Neural cell (in vitro differentiated cells): ENCODE results near the gene RBBP8NL. TPM values are rescaled to one million over a fixed set of nuclear protein-coding genes. Genes with fewer than 3 reads are reported as not detected.

Experiments
- H2AFZ ChIP-seq: fragments of 200-600, 300-800 bp; sonication (generic), shearing (Covaris generic); 2 replicates; pipeline ENCODE4 v1.6.0; 2014; ENCODE audit warnings: low read depth, mild to moderate bottlenecking, antibody characterized with exemption, low read length, moderate library complexity
- H3F3A ChIP-seq: fragments of 200-600 bp; shearing (Covaris generic); 2 replicates; pipeline ENCODE4 v1.6.1; 2016; ENCODE audit warnings: mild to moderate bottlenecking, moderate library complexity, mixed read lengths, antibody characterized with exemption, low read length; ENCODE audit not compliant: insufficient read depth, poor library complexity, severe bottlenecking
- H3K27ac ChIP-seq: fragments of 200-600, 300-800 bp; sonication (generic), shearing (Covaris generic); 2 replicates; pipeline ENCODE4 v1.5.1; 2014; ENCODE audit warnings: mild to moderate bottlenecking, low read length, moderate library complexity
- H3K27me3 ChIP-seq: fragments of 300-800, 200-600 bp; sonication (generic), shearing (Covaris generic); 2 replicates; pipeline ENCODE4 v1.6.0; 2014; ENCODE audit warnings: mild to moderate bottlenecking, low read depth, low read length, moderate library complexity; ENCODE audit not compliant: insufficient read depth
- H3K36me3 ChIP-seq: fragments of 300-800, 200-600 bp; sonication (generic), shearing (Covaris generic); 2 replicates; pipeline ENCODE4 v1.5.1; 2014; ENCODE audit warnings: mild to moderate bottlenecking, antibody characterized with exemption, low read length, moderate library complexity; ENCODE audit not compliant: insufficient read depth
- H3K4me2 ChIP-seq: fragments of 300-800, 200-600 bp; sonication (generic), shearing (Covaris generic); 2 replicates; pipeline ENCODE4 v1.6.0; 2014; ENCODE audit warnings: mild to moderate bottlenecking, low read length
- H3K4me3 ChIP-seq: fragments of 300-800, 200-600 bp; sonication (generic), shearing (Covaris generic); 2 replicates; pipeline ENCODE4 v1.5.1; 2014; ENCODE audit warnings: mild to moderate bottlenecking, low read length, moderate library complexity
- H3K79me2 ChIP-seq: fragments of 200-600 bp; shearing (Covaris generic); replicated peaks from 2 replicates; pipeline ENCODE4 v1.6.0; 2014; ENCODE audit warnings: mild to moderate bottlenecking, low read length, moderate library complexity; ENCODE audit not compliant: insufficient read depth
- H3K9ac ChIP-seq: fragments of 300-800, 200-600 bp; sonication (generic), shearing (Covaris generic); 2 replicates; pipeline ENCODE4 v1.6.1; 2016; ENCODE audit warnings: mild to moderate bottlenecking, low read length, mixed read lengths
- H3K9me2 ChIP-seq: fragments of 200-600 bp; shearing (Covaris generic); 2 replicates; pipeline ENCODE4 v1.6.1; 2016; ENCODE audit warnings: mild to moderate bottlenecking, low read length, mixed read lengths; ENCODE audit not compliant: insufficient read depth
- H3K9me3 ChIP-seq: fragments of 200-600, 300-800 bp; sonication (generic), shearing (Covaris generic); 2 replicates; pipeline ENCODE4 v1.6.1; 2016; ENCODE audit warnings: mild to moderate bottlenecking, mixed run types, low read length, moderate library complexity, mixed read lengths
- H4K20me1 ChIP-seq: fragments of 200-600 bp; shearing (Covaris generic); 2 replicates; pipeline ENCODE4 v1.6.1; 2016; ENCODE audit warnings: mild to moderate bottlenecking, mixed run types; ENCODE audit not compliant: insufficient read depth
- EP300 ChIP-seq: fragments of 450-650 bp; conservative IDR thresholded peaks from 2 replicates; pipeline ENCODE4 v1.6.1; 2014; ENCODE audit warnings: antibody characterized with exemption, mild to moderate bottlenecking, moderate library complexity; ENCODE audit not compliant: poor library complexity, severe bottlenecking
- EZH2 ChIP-seq: fragments of 200-600, 300-800 bp; shearing (Covaris generic), sonication (generic); IDR thresholded peaks from 2 replicates; pipeline ENCODE4 v1.6.1; 2014; ENCODE audit warnings: antibody characterized with exemption, low read length, borderline replicate concordance, mild to moderate bottlenecking; ENCODE audit not compliant: insufficient read depth, poor library complexity, severe bottlenecking
- MXI1 ChIP-seq: fragments of 450-650 bp; conservative IDR thresholded peaks from 2 replicates; pipeline ENCODE4 v1.6.1; 2014; ENCODE audit warnings: antibody characterized with exemption, mild to moderate bottlenecking; ENCODE audit not compliant: poor library complexity, severe bottlenecking
- POLR2AphosphoS5 ChIP-seq: IDR thresholded peaks from 2 replicates; pipeline ENCODE4 v1.6.1; 2012
- RAD21 ChIP-seq: fragments of 450-650 bp; conservative IDR thresholded peaks from 2 replicates; pipeline ENCODE4 v1.6.1; 2014; ENCODE audit warnings: antibody characterized with exemption, mild to moderate bottlenecking, moderate library complexity
- SMC3 ChIP-seq: fragments of 450-650 bp; conservative IDR thresholded peaks from 2 replicates; pipeline ENCODE4 v1.6.1; 2014; ENCODE audit warnings: antibody characterized with exemption, mild to moderate bottlenecking, moderate library complexity; ENCODE audit not compliant: poor library complexity
- TAF1 ChIP-seq: IDR thresholded peaks from 2 replicates; pipeline ENCODE4 v1.6.1; 2012; ENCODE audit warnings: low read depth
- polyA plus RNA-seq: library from polyadenylated mRNA; depleted of rRNA; stranded (reverse); fragments of >200 nt; gene quantifications from 2 replicates; pipeline ENCODE4 v1.2.3, GENCODE V29; 2014
- TF ChIP-seq, protein P1 (sequence below): fragments of 450-650 bp; IDR thresholded peaks from 2 replicates; pipeline ENCODE4 v1.5.1; 2014; ENCODE audit warnings: antibody characterized with exemption, mild to moderate bottlenecking, moderate library complexity; ENCODE audit not compliant: poor library complexity, severe bottlenecking
- TF ChIP-seq, protein P2 (sequence below): IDR thresholded peaks from 2 replicates; pipeline ENCODE4 v1.6.1; 2012; ENCODE audit warnings: borderline replicate concordance

Gene RBBP8NL
- polyA plus RNA-seq, 1 donor from 2014 or later = not detected

DNA sequence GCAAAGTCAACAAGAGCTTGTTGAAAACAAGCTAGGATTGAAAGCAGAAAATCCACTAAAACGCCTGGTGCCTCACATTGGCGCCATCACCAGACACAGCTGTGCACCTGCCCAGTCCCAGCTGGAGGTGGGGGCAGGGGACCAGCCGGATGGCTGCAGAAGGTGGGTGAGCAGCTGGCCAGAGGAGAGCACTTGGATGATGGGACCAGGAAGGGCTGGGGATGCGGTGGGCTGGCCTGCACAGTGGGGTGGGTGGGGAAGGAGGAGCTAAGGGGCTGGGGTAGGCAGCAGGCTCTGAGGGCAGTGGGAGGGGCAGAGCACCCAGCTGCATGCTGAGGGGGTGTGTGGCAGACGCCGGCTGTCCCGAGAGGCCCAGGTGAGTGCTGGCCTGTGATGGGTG is 27.3 kb downstream of the RBBP8NL start:
- Histone ChIP-seq H3K36me3 (no peaks in the 10 kb centered on the region), H3F3A (no peaks in the 10 kb centered on the region), H3K4me3 (no peak overlapping the region), H2AFZ (no peak overlapping the region), H3K27me3 (no peaks in the 10 kb centered on the region), H4K20me1 (no peaks in the 10 kb centered on the region), H3K79me2 (no peaks in the 10 kb centered on the region), H3K9ac (no peak overlapping the region), H3K9me3 (no peaks in the 10 kb centered on the region), H3K27ac (no peak overlapping the region), H3K4me2 (no peak overlapping the region), H3K9me2 (no peaks in the 10 kb centered on the region)
- TF ChIP-seq, protein P1, sequence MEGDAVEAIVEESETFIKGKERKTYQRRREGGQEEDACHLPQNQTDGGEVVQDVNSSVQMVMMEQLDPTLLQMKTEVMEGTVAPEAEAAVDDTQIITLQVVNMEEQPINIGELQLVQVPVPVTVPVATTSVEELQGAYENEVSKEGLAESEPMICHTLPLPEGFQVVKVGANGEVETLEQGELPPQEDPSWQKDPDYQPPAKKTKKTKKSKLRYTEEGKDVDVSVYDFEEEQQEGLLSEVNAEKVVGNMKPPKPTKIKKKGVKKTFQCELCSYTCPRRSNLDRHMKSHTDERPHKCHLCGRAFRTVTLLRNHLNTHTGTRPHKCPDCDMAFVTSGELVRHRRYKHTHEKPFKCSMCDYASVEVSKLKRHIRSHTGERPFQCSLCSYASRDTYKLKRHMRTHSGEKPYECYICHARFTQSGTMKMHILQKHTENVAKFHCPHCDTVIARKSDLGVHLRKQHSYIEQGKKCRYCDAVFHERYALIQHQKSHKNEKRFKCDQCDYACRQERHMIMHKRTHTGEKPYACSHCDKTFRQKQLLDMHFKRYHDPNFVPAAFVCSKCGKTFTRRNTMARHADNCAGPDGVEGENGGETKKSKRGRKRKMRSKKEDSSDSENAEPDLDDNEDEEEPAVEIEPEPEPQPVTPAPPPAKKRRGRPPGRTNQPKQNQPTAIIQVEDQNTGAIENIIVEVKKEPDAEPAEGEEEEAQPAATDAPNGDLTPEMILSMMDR = no peak
- no peak for TF ChIP-seq RAD21
- no peak for TF ChIP-seq MXI1
- TF ChIP-seq, protein P2, sequence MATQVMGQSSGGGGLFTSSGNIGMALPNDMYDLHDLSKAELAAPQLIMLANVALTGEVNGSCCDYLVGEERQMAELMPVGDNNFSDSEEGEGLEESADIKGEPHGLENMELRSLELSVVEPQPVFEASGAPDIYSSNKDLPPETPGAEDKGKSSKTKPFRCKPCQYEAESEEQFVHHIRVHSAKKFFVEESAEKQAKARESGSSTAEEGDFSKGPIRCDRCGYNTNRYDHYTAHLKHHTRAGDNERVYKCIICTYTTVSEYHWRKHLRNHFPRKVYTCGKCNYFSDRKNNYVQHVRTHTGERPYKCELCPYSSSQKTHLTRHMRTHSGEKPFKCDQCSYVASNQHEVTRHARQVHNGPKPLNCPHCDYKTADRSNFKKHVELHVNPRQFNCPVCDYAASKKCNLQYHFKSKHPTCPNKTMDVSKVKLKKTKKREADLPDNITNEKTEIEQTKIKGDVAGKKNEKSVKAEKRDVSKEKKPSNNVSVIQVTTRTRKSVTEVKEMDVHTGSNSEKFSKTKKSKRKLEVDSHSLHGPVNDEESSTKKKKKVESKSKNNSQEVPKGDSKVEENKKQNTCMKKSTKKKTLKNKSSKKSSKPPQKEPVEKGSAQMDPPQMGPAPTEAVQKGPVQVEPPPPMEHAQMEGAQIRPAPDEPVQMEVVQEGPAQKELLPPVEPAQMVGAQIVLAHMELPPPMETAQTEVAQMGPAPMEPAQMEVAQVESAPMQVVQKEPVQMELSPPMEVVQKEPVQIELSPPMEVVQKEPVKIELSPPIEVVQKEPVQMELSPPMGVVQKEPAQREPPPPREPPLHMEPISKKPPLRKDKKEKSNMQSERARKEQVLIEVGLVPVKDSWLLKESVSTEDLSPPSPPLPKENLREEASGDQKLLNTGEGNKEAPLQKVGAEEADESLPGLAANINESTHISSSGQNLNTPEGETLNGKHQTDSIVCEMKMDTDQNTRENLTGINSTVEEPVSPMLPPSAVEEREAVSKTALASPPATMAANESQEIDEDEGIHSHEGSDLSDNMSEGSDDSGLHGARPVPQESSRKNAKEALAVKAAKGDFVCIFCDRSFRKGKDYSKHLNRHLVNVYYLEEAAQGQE = no peak
- TF ChIP-seq POLR2AphosphoS5 = no peak
- no peak for TF ChIP-seq EZH2
- no peak for TF ChIP-seq TAF1
- TF ChIP-seq SMC3 = no peak

DNA sequence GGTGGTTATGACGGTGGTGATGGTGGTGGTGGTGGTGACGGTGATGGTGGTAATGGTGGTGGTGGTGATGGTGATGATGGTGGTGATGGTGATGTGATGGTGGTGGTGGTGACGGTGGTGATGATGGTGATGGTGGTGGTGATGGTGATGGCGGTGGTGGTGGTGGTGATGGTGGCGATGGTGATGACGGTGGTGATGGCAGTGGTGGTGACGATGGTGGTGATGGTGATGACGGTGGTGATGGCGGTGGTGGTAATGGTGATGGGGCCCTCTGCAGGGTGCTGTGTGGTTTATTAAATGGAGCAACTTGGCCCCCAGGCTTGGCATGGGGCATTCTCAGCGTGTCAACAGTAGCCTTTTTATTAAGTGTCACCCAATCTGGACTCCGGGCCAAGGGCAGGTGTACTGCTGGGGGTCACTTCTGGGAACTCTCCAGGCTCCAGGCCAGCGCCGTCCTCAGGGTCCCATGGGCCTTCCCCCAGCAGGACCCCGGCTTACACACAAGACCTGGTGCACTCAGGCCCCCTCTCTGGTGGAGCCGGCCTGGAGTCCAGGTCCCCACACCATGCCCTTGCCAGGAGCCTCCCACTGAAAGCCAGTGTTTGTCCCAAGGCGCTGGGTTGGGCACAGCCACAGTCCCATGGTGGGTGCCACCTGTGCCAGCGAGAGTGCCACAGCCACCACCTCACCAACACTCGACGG is 29.1 kb downstream of the RBBP8NL start:
- H3K4me2 ChIP-seq = no peak overlapping the region
- H3K27ac ChIP-seq = no peak overlapping the region
- H4K20me1 ChIP-seq = no peaks in the 10 kb centered on the region

More for the DNA sequence above, 29.1 kb downstream of the RBBP8NL start:
- Histone ChIP-seq H3K27me3 (no peaks in the 10 kb centered on the region), H3K36me3 (no peaks in the 10 kb centered on the region), H3K9ac (no peak overlapping the region), H3K4me3 (no peak overlapping the region), H2AFZ (no peak overlapping the region), H3K79me2 (no peaks in the 10 kb centered on the region), H3K9me2 (no peaks in the 10 kb centered on the region), H3F3A (no peaks in the 10 kb centered on the region), H3K9me3 (no peaks in the 10 kb centered on the region)
- TF ChIP-seq EZH2 (no peak), POLR2AphosphoS5 (no peak), SMC3 (no peak), TAF1 (no peak), MXI1 (no peak), RAD21 (no peak), EP300 (no peak)
- TF ChIP-seq, protein P1 = no peak
- TF ChIP-seq, protein P2 = no peak
